Calu3 (cell line): ENCODE results near the gene FAF2. TPM values are rescaled to one million over a fixed set of nuclear protein-coding genes. Genes with fewer than 3 reads are reported as not detected.

ENCODE experiments used
- BruUV-seq: library from RNA; stranded (reverse); fragments of 400-500 nt; replicated peaks from 2 replicates; lab custom pipeline; 2021; lab: Mats Ljungman, UMichigan
- CTCF ChIA-PET: fragments of 300-600 bp; sonication (Branson Sonifier 250); formaldehyde crosslinking; loops from one replicate; lab custom pipeline; 2022; ENCODE audit warnings: antibody characterized with exemption; lab: Charles Lee
- DNase-seq: peaks from one replicate; pipeline ENCODE4 v3.0.0; 2022
- H3K27ac Mint-ChIP-seq: one replicate; pipeline ENCODE4 v1.8.0; 2022; ENCODE audit warnings: mixed read lengths; ENCODE audit not compliant: unreplicated experiment
- H3K27me3 Mint-ChIP-seq: one replicate; pipeline ENCODE4 v1.8.0; 2022; ENCODE audit warnings: mixed read lengths; ENCODE audit not compliant: unreplicated experiment
- H3K36me3 Mint-ChIP-seq: one replicate; pipeline ENCODE4 v1.8.0; 2022; ENCODE audit warnings: mild to moderate bottlenecking, moderate library complexity, mixed read lengths; ENCODE audit not compliant: insufficient read depth, unreplicated experiment
- H3K4me1 Mint-ChIP-seq: one replicate; pipeline ENCODE4 v1.8.0; 2022; ENCODE audit warnings: mild to moderate bottlenecking, low read depth, mixed read lengths; ENCODE audit not compliant: unreplicated experiment
- H3K4me3 Mint-ChIP-seq: one replicate; pipeline ENCODE4 v1.8.0; 2022; ENCODE audit warnings: mild to moderate bottlenecking, low read depth, moderate library complexity, mixed read lengths; ENCODE audit not compliant: unreplicated experiment
- H3K9me3 Mint-ChIP-seq: one replicate; pipeline ENCODE4 v1.8.0; 2022; ENCODE audit warnings: low read depth, mixed read lengths; ENCODE audit not compliant: unreplicated experiment
- intact Hi-C: fragments of 100-400 bp; cut with micrococcal nuclease; formaldehyde crosslinking; loops from one replicate; pipeline ENCODE4 v1.10.0; 2022; ENCODE audit not compliant: unreplicated experiment
- total RNA-seq: library from RNA; stranded (reverse); gene quantifications from 2 replicates; pipeline ENCODE4 v1.2.3, GENCODE V29; 2022
- TF ChIP-seq, protein P1 (sequence below): fragments of 200-600 bp; IDR thresholded peaks from one replicate; pipeline ENCODE4 v1.8.0; 2022; ENCODE audit warnings: antibody characterized with exemption; ENCODE audit not compliant: unreplicated experiment

Gene FAF2
- total RNA-seq, 1 experiment from 2014 or later = 73.6 TPM

GRCh38 chr5:176463113-176463764 is 15.1 kb downstream of the FAF2 start:
- H3K4me3 Mint-ChIP-seq = no peak overlapping the region
- no peak for DNase-seq
- CTCF ChIA-PET = interaction anchor here (0.6 to 0.7 kb wide), 2 partner anchors 292 to 626 kb away, joined by 3 to 8 read pairs; no protein-coding TSS in a partner anchor
- H3K9me3 Mint-ChIP-seq = no peaks in the 10 kb centered on the region
- peaks cover 20% of the 10 kb centered on the region for H3K4me1 Mint-ChIP-seq
- no TSS peak for BruUV-seq
- intact Hi-C loops = no loop called here
- peaks cover 26% of the 10 kb centered on the region for H3K36me3 Mint-ChIP-seq
- H3K27me3 Mint-ChIP-seq = no peaks in the 10 kb centered on the region
- TF ChIP-seq, protein P1, sequence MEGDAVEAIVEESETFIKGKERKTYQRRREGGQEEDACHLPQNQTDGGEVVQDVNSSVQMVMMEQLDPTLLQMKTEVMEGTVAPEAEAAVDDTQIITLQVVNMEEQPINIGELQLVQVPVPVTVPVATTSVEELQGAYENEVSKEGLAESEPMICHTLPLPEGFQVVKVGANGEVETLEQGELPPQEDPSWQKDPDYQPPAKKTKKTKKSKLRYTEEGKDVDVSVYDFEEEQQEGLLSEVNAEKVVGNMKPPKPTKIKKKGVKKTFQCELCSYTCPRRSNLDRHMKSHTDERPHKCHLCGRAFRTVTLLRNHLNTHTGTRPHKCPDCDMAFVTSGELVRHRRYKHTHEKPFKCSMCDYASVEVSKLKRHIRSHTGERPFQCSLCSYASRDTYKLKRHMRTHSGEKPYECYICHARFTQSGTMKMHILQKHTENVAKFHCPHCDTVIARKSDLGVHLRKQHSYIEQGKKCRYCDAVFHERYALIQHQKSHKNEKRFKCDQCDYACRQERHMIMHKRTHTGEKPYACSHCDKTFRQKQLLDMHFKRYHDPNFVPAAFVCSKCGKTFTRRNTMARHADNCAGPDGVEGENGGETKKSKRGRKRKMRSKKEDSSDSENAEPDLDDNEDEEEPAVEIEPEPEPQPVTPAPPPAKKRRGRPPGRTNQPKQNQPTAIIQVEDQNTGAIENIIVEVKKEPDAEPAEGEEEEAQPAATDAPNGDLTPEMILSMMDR = no peak
- H3K27ac Mint-ChIP-seq = no peak overlapping the region

DNA sequence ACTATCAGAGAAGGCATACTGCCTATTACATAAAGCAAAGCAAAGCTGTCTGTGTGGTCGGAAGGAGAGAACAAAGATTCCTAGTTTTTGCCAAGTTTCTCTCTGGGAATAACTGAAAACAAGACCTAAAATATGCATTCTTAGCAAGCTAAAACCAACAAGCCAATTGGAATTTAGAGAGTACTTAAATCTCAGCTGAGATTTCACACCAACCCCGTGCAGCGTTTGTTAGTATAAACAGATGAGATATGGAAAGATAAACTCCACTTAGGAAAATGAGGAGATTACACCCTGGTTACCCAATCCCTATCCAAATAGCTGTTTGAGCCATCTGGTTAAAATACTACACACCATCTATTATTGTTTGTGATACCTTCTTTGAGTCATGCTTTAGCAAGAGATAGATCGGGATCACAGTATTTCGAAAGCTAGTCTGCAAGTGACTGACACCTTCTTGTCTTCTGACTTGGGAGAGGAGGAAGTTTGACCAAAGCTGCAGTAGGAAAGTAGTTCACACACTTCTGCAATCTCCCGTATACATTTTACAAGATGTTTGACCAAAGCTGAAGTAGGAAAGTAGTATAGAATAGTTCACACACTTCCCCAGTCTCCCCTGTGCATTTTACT is 18.2 kb downstream of the FAF2 start:
- no peak for DNase-seq
- H3K27me3 Mint-ChIP-seq = no peaks in the 10 kb centered on the region
- TF ChIP-seq, protein P1 = no peak
- H3K36me3 Mint-ChIP-seq = peaks cover 19% of the 10 kb centered on the region
- intact Hi-C loops = no loop called here
- no peak overlapping the region for H3K4me3 Mint-ChIP-seq
- CTCF ChIA-PET = no interaction called here
- no peak overlapping the region for H3K27ac Mint-ChIP-seq
- H3K4me1 Mint-ChIP-seq = no peaks in the 10 kb centered on the region
- H3K9me3 Mint-ChIP-seq = no peaks in the 10 kb centered on the region
- BruUV-seq = no TSS peak

- H3K27me3 Mint-ChIP-seq = no peaks in the 10 kb centered on the region
- H3K4me3 Mint-ChIP-seq = no peak overlapping the region
- no peak for DNase-seq
- no TSS peak for BruUV-seq
- CTCF ChIA-PET = interaction anchor here (0.7 to 1.6 kb wide), 2 partner anchors 22 to 64 kb away, joined by 3 to 4 read pairs; no protein-coding TSS in a partner anchor
- intact Hi-C loops = no loop called here
- peaks cover 38% of the 10 kb centered on the region for H3K36me3 Mint-ChIP-seq
- no peak overlapping the region for H3K27ac Mint-ChIP-seq
- H3K4me1 Mint-ChIP-seq = no peaks in the 10 kb centered on the region
- no peaks in the 10 kb centered on the region for H3K9me3 Mint-ChIP-seq
- TF ChIP-seq, protein P1 = no peak
These were observed 21.1 kb downstream of the FAF2 start for GRCh38 chr5:176469296-176469695.

DNA sequence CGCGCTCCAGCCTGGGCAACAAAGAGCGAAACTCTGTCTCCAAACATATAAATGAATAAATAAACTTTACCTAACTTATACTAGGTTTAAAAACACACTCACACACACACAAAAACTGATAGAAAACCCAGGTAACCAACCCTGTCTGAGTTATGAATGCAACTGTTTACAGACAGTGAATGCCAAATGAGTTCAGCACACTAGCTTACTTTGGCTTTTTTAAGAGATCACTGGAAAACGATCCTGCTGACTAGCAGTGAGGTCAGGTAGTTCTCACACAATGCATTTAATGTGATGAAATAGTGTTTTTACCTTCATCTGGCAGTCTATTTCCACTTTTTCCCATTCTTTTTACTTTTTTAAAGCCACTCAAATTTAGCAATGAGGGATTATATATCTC is 22.4 kb downstream of the FAF2 start:
- intact Hi-C loops = no loop called here
- no TSS peak for BruUV-seq
- Mint-ChIP-seq H3K9me3 (no peaks in the 10 kb centered on the region), H3K4me1 (no peaks in the 10 kb centered on the region), H3K27me3 (no peaks in the 10 kb centered on the region), H3K27ac (no peak overlapping the region), H3K4me3 (no peak overlapping the region), H3K36me3 (peaks cover 38% of the 10 kb centered on the region)
- TF ChIP-seq, protein P1 = no peak
- CTCF ChIA-PET = no interaction called here
- no peak for DNase-seq
